Measurements from ENCODE around the gene COL21A1.
A peak's percentile ranks its signal among the peaks of the same experiment; 100 is the strongest.

Gene COL21A1

DNA sequence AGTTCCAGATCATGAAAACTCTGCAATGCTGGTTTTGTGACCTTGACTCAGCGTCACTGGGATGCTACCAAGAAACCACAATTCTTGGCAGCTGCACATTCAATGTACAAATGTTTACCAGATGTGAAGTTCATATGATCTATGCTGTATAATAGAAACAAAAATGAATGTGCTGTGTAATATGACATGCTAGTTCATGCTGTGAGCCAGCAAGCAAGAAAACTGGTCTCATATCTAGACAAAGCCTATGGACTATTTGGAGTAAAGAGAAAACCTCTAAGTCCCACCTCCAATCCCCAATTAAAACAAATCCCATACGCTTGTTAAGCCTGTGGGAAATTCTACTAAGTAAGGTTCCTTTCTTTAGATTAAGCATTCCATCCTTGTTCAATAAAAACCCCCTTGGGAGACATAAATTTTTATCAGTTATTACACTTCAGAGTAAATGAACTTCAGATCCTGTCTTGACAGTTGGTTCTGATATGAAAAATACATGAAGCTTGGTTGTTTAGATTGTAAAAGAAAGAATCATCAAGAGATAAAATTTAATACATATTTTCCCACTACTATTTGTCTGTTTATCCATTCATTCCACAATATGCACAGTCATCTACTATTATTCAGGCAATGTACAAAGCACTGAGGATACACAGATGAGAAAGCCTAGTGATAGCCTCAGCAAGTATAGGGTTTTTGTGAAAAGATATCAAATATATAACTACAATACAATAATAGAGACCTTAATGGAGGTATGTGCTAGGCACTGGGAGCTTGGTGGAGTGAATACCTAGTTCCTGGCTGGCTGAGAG lies 20.1 kb downstream of the COL21A1 start:
- TF ChIP-seq, protein P1, sequence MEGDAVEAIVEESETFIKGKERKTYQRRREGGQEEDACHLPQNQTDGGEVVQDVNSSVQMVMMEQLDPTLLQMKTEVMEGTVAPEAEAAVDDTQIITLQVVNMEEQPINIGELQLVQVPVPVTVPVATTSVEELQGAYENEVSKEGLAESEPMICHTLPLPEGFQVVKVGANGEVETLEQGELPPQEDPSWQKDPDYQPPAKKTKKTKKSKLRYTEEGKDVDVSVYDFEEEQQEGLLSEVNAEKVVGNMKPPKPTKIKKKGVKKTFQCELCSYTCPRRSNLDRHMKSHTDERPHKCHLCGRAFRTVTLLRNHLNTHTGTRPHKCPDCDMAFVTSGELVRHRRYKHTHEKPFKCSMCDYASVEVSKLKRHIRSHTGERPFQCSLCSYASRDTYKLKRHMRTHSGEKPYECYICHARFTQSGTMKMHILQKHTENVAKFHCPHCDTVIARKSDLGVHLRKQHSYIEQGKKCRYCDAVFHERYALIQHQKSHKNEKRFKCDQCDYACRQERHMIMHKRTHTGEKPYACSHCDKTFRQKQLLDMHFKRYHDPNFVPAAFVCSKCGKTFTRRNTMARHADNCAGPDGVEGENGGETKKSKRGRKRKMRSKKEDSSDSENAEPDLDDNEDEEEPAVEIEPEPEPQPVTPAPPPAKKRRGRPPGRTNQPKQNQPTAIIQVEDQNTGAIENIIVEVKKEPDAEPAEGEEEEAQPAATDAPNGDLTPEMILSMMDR (IDR thresholded peaks at IDR 0.05; ENCODE audit: low read depth, low read length, missing control alignments): no peak
- in situ Hi-C loops (cut with HindIII; ENCODE audit: low sequenced_read_pairs): no loop called here
- DNase-seq (ENCODE audit: low read depth): peak; percentile 61
- H3K4me3 ChIP-seq (ENCODE audit: low read depth, low read length): no peak overlapping the region

DNA sequence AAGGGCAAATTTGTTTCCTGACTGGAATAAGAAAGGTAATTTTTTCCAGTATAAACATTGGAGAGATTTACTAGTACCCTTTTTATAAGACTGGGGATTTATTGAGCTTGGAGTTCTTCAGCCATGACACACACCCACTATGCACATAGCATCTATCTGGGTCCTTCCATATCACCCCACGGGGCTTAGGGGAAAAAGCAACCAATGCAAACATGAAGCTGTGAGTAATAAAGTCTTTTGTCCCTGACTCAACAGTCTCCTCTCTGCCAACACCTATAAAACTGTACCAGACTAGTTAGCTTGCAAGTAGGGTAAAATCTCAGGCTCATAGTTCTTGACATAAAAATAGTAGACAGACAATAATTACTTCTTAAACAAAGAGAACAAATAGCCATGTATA lies 23.4 kb downstream of the COL21A1 start:
- DNase-seq (ENCODE audit: low read depth): no peak
- TF ChIP-seq, protein P1 (IDR thresholded peaks at IDR 0.05; ENCODE audit: low read depth, low read length, missing control alignments): no peak
- H3K4me3 ChIP-seq (ENCODE audit: low read depth, low read length): no peak overlapping the region
- in situ Hi-C loops (cut with HindIII; ENCODE audit: low sequenced_read_pairs): no loop called here

DNA sequence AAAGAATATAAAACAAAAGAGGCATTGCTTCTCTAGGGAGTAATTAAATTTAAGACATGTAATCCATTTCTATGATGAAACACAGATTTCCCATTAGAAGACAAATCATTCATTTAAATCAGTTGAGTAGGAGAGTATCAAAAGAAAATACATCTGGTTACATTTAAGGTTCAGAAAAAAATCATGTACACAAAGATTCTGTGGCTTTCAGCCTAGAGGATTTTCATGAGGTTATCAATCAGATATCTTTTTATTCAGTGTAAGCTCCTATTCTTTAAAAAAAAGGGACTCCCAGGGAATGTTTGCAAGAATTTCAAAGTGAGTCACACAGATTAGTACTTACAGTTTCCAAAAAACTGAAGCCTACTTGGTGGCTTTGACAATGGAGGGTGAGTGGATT lies 24.9 kb downstream of the COL21A1 start:
- in situ Hi-C loops (cut with HindIII; ENCODE audit: low sequenced_read_pairs): no loop called here
- H3K4me3 ChIP-seq (ENCODE audit: low read depth, low read length): no peak overlapping the region
- TF ChIP-seq, protein P1 (IDR thresholded peaks at IDR 0.05; ENCODE audit: low read depth, low read length, missing control alignments): no peak
- no peak for DNase-seq (ENCODE audit: low read depth)

DNA sequence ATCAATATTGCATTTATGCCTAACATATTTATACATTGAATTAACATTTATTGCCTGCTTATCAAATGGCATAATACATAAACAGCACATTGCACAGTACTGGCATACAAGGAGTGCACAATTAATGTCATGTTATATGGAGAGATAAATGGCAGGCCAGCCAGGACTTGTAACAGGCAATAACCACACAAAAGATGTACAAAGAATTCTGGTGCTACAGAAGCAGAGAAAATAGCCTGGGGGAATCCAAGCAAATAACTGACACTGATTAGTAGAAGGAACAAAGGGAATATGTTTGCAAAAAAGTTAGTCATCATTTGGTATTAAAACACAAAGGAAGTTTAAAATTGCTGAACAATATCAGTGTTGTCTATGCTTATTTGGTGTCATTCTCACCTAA lies 27.3 kb downstream of the COL21A1 start:
- in situ Hi-C loops (cut with HindIII; ENCODE audit: low sequenced_read_pairs): no loop called here
- TF ChIP-seq, protein P1 (IDR thresholded peaks at IDR 0.05; ENCODE audit: low read depth, low read length, missing control alignments): no peak
- no peak overlapping the region for H3K4me3 ChIP-seq (ENCODE audit: low read depth, low read length)
- no peak for DNase-seq (ENCODE audit: low read depth)

DNA sequence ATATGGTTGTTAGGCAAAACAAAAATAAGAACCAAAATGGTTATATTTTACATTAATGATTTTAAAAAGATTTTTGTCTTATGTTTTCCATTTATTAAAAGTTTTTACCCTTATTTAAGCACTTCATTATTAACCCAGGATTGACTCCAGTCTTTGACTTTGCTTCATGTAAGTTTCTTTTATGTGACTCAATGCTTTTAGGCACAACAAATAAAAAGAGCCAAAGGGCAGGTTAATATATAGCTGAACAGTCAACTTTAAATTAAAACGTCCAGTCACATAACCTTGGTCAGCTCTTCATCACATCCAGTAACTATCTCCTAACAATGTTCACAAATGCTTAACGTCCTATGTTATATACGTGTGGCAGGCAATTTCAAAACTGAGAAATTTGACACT lies 32.7 kb downstream of the COL21A1 start:
- no peak for DNase-seq (ENCODE audit: low read depth)
- H3K4me3 ChIP-seq (ENCODE audit: low read depth, low read length): no peak overlapping the region
- TF ChIP-seq, protein P1 (IDR thresholded peaks at IDR 0.05; ENCODE audit: low read depth, low read length, missing control alignments): no peak
- in situ Hi-C loops (cut with HindIII; ENCODE audit: low sequenced_read_pairs): no loop called here

DNA sequence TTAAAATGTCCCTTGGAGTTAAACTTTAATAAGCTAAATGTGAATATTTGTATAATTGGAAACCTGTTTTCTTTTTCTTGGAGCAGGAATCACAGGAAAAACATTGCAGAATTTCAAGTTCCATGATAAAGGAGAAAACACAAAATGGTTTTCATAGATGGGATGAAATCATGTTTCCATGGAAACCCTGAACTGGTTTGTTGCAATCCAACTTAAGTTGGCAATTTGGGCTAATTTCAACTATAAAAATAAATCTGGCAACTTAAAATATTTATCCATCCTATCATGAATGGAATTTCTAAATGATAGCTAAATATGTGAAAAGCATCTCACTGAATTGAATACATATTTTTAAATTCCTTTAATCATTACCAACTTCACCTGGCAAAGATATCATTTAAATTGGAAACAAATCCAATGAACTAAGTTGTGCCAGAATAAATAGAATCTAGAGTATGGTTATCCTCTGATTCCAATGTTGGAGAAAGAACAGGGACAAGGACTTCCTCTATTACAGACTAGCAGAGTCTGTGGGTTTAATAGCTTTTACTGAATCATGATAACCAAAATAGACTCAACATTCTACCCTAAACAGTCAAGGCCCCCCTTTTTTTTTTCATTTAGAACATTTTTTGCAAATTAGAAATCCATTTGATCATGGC lies 33.2 kb downstream of the COL21A1 start:
- in situ Hi-C loops (cut with HindIII; ENCODE audit: low sequenced_read_pairs): no loop called here
- TF ChIP-seq, protein P1 (IDR thresholded peaks at IDR 0.05; ENCODE audit: low read depth, low read length, missing control alignments): no peak
- no peak overlapping the region for H3K4me3 ChIP-seq (ENCODE audit: low read depth, low read length)
- no peak for DNase-seq (ENCODE audit: low read depth)

Measured in astrocyte of the cerebellum (primary cell).